ENCODE measurements around the gene AZU1.
"Not testable (repeated sequence)": the region's sequence is repeated elsewhere in the genome, so short reads cannot be mapped to it uniquely, and the experiment has no call there.

The AZU1 gene

GRCh38 chr19:829129-829758 lies 1.6 kb downstream of the AZU1 start:
- DNase-seq (ENCODE audit: low read depth): no peak
- TF ChIP-seq, protein P1, sequence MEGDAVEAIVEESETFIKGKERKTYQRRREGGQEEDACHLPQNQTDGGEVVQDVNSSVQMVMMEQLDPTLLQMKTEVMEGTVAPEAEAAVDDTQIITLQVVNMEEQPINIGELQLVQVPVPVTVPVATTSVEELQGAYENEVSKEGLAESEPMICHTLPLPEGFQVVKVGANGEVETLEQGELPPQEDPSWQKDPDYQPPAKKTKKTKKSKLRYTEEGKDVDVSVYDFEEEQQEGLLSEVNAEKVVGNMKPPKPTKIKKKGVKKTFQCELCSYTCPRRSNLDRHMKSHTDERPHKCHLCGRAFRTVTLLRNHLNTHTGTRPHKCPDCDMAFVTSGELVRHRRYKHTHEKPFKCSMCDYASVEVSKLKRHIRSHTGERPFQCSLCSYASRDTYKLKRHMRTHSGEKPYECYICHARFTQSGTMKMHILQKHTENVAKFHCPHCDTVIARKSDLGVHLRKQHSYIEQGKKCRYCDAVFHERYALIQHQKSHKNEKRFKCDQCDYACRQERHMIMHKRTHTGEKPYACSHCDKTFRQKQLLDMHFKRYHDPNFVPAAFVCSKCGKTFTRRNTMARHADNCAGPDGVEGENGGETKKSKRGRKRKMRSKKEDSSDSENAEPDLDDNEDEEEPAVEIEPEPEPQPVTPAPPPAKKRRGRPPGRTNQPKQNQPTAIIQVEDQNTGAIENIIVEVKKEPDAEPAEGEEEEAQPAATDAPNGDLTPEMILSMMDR (conservative IDR thresholded peaks at IDR 0.05; ENCODE audit: low read length): no peak
- no peak overlapping the region for H3K4me3 ChIP-seq (ENCODE audit: low read length)

DNA sequence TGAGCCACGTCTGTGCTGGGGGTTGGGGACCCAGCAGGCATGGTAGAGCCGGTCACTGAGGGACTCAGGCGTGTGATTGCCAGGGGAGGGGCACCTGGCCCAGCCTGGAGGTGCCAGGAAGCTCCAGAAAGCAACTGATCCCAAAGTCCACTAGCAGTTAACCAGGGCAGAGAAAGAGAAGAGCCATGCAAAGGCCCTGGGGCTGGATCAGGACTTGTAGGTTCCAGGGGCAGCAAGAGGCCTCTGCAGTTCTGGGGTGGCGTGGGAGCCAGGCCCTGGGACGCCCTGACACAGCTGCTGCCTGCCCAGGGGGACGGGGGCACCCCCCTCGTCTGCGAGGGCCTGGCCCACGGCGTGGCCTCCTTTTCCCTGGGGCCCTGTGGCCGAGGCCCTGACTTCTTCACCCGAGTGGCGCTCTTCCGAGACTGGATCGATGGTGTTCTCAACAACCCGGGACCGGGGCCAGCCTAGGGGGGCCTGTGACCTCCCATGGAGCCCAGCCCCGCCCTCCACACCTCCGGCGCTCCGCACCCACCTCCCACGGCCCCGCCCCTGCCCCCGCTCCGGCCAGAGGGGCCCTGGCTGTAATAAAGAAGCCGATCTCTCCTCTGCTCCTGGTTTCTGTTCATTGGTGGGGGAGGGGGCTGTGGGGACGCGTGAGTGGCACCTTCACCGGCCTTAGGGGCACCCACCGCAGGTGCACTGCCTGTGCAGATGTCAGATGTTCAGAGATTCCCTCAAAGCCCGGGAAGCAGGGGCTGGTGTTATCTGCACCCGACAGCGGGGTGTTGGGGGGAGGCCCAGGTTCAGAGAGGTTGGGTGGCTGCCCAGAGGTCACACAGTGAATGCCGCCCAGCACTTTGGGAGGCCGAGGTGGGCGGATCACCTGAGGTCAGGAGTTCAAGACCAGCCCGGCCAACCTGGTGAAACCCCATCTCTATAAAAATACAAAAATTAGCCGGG lies 4.1 kb downstream of the AZU1 start:
- DNase-seq (ENCODE audit: low read depth): no peak
- H3K4me3 ChIP-seq (ENCODE audit: low read length): no peak overlapping the region
- TF ChIP-seq, protein P1 (conservative IDR thresholded peaks at IDR 0.05; ENCODE audit: low read length): no peak

DNA sequence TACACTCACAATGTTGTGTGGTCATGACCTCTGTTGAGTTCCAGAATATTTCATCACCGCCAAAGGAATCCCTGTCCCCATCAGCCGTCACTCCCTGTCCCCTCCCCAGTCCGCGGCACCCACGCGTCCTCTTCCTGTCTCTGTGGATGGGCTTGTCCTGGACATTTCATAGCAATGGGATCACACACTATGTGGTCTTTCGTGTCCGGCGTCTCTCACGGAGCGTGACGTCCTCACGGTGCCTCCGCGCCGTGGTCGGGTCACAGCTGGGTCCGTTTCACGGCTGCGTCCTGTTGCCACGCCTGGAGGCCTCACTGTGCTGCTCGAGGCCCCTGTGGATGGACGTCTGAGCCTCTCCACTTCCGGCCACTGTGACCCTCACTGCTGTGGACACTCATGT lies 6.6 kb downstream of the AZU1 start:
- DNase-seq (ENCODE audit: low read depth): no peak
- H3K4me3 ChIP-seq (ENCODE audit: low read length): no peak overlapping the region
- TF ChIP-seq, protein P1 (conservative IDR thresholded peaks at IDR 0.05; ENCODE audit: low read length): no peak

GRCh38 chr19:835210-835810 lies 7.7 kb downstream of the AZU1 start:
- DNase-seq (ENCODE audit: low read depth): no peak
- TF ChIP-seq, protein P1 (conservative IDR thresholded peaks at IDR 0.05; ENCODE audit: low read length): no peak

GRCh38 chr19:840519-841206 lies 13.0 kb downstream of the AZU1 start, which contains the start of gene PRTN3:
Gene PRTN3 (plus strand): TSS chr19:840999. CDS start chr19:841009, 10 bp downstream.
- TF ChIP-seq, protein P1 (conservative IDR thresholded peaks at IDR 0.05; ENCODE audit: low read length): no peak
- no peak within 1 kb of the TSS for H3K4me3 ChIP-seq (ENCODE audit: low read length)
- no peak for DNase-seq (ENCODE audit: low read depth)

More at GRCh38 chr19:835210-835810, 7.7 kb downstream of the AZU1 start:
- H3K4me3 ChIP-seq (ENCODE audit: low read length): no peak overlapping the region

DNA sequence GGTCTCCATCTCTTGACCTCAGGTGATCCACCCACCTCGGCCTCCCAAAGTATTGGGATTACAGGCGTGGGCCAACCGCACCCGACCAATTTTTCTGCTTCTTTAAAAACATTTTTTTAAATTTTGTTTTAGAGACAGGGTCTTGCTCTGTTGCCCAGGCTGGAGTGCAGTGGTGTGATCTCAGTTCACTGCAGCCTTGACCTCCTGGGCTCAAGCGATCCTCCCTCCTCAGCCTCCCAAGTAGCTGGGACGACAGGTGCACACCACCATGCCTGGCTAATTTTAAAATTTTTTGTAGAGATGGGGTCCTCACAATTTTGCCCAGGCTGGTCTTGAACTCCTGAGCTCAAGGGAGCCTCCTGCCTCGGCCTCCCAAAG lies 15.2 kb downstream of the AZU1 start:
- not testable (repeated sequence) for DNase-seq (ENCODE audit: low read depth); H3K4me3 ChIP-seq (ENCODE audit: low read length)
